D341Med (cell line): ENCODE data around the gene ME3.
"Not testable (repeated sequence)": the region's sequence is repeated elsewhere in the genome, so short reads cannot be mapped to it uniquely, and the experiment has no call there.

Experiments
- DNase-seq: peaks from one replicate; pipeline ENCODE4 v3.0.0; 2012; ENCODE audit warnings: low spot score

Gene ME3

GRCh38 chr11:86433361-86434095 is 238.9 kb downstream of the ME3 start:
- DNase-seq, result not testable (repeated sequence)

GRCh38 chr11:86431258-86431657 is 241.2 kb downstream of the ME3 start:
- no peak for DNase-seq

- DNase-seq, result no peak
Observed at GRCh38 chr11:86427441-86427840, 245.0 kb downstream of the ME3 start.

- not testable (repeated sequence) for DNase-seq
Observed at GRCh38 chr11:86423488-86423887, 248.9 kb downstream of the ME3 start.

GRCh38 chr11:86422371-86422770 is 250.0 kb downstream of the ME3 start:
- no peak for DNase-seq

GRCh38 chr11:86421946-86422345 is 250.5 kb downstream of the ME3 start:
- no peak for DNase-seq

GRCh38 chr11:86418917-86419316 is 253.5 kb downstream of the ME3 start:
- no peak for DNase-seq

GRCh38 chr11:86418513-86418912 is 253.9 kb downstream of the ME3 start:
- DNase-seq, result no peak

GRCh38 chr11:86418106-86418505 is 254.3 kb downstream of the ME3 start:
- no peak for DNase-seq

GRCh38 chr11:86416951-86417350 is 255.5 kb downstream of the ME3 start:
- DNase-seq, result not testable (repeated sequence)

GRCh38 chr11:86416494-86416893 is 255.9 kb downstream of the ME3 start:
- DNase-seq, result no peak

GRCh38 chr11:86415026-86415425 is 257.4 kb downstream of the ME3 start:
- DNase-seq, result no peak

- no peak for DNase-seq
Observed at GRCh38 chr11:86414032-86414431, 258.4 kb downstream of the ME3 start.

GRCh38 chr11:86408845-86409244 is 263.6 kb downstream of the ME3 start:
- DNase-seq, result no peak

- DNase-seq, result no peak
Observed at GRCh38 chr11:86403458-86403857, 269.0 kb downstream of the ME3 start.

- DNase-seq, result no peak
Observed at GRCh38 chr11:86398106-86398505, 274.3 kb downstream of the ME3 start.

GRCh38 chr11:86397351-86397750 is 275.1 kb downstream of the ME3 start:
- DNase-seq, result no peak

GRCh38 chr11:86396396-86396795 is 276.0 kb downstream of the ME3 start:
- no peak for DNase-seq

- DNase-seq, result no peak
Observed at GRCh38 chr11:86395061-86395551, 277.3 kb downstream of the ME3 start.
